DMS153 treated with DMSO at 0.1 percent for 48 hours (cell line): ENCODE results near the gene KCTD12.
A peak's percentile ranks its signal among the peaks of the same experiment; 100 is the strongest.
"Not testable (repeated sequence)": the region's sequence is repeated elsewhere in the genome, so short reads cannot be mapped to it uniquely, and the experiment has no call there.

Experiments
- DNase-seq: peaks from one replicate; lab custom pipeline; 2025; ENCODE audit not compliant: unreplicated experiment; lab: John Stamatoyannopoulos, UW

Gene KCTD12

GRCh38 chr13:76886292-76887075, at the start of gene KCTD12:
Gene KCTD12 (minus strand): TSS chr13:76886405. CDS start chr13:76886148, 257 bp downstream.
- peak; percentile 30 for DNase-seq

GRCh38 chr13:76934671-76935070, 48.5 kb upstream of the KCTD12 start:
- DNase-seq, result no peak

- no peak for DNase-seq
Observed at GRCh38 chr13:76932076-76932475, 45.9 kb upstream of the KCTD12 start.

GRCh38 chr13:76929851-76930374, 43.7 kb upstream of the KCTD12 start:
- no peak for DNase-seq

GRCh38 chr13:76929320-76929719, 43.1 kb upstream of the KCTD12 start:
- DNase-seq, result no peak

GRCh38 chr13:76928456-76928855, 42.3 kb upstream of the KCTD12 start:
- no peak for DNase-seq

GRCh38 chr13:76927955-76928354, 41.8 kb upstream of the KCTD12 start:
- DNase-seq, result no peak

- no peak for DNase-seq
Observed at GRCh38 chr13:76925115-76925514, 38.9 kb upstream of the KCTD12 start.

- DNase-seq, result no peak
Observed at GRCh38 chr13:76921516-76921915, 35.3 kb upstream of the KCTD12 start.

GRCh38 chr13:76917755-76918481, 31.7 kb upstream of the KCTD12 start:
- not testable (repeated sequence) for DNase-seq

- no peak for DNase-seq
Observed at GRCh38 chr13:76917095-76917494, 30.9 kb upstream of the KCTD12 start.

GRCh38 chr13:76913898-76914297, 27.7 kb upstream of the KCTD12 start:
- DNase-seq, result no peak

GRCh38 chr13:76912476-76912875, 26.3 kb upstream of the KCTD12 start:
- no peak for DNase-seq

- DNase-seq, result no peak
Observed at GRCh38 chr13:76904507-76904906, 18.3 kb upstream of the KCTD12 start.

GRCh38 chr13:76903544-76904162, 17.4 kb upstream of the KCTD12 start:
- DNase-seq, result peak; percentile 61

GRCh38 chr13:76899066-76899465, 12.9 kb upstream of the KCTD12 start:
- DNase-seq, result not testable (repeated sequence)

GRCh38 chr13:76897171-76897570, 11.0 kb upstream of the KCTD12 start:
- DNase-seq, result not testable (repeated sequence)

- no peak for DNase-seq
Observed at GRCh38 chr13:76894401-76895110, 8.4 kb upstream of the KCTD12 start.

- no peak for DNase-seq
Observed at GRCh38 chr13:76892488-76892887, 6.3 kb upstream of the KCTD12 start.

- DNase-seq, result no peak
Observed at GRCh38 chr13:76890021-76890420, 3.8 kb upstream of the KCTD12 start.

- DNase-seq, result no peak
Observed at GRCh38 chr13:76889254-76889653, 3.0 kb upstream of the KCTD12 start.
